ENCODE data around the gene SRC. TPM values are rescaled to one million over a fixed set of nuclear protein-coding genes. Genes with fewer than 3 reads are reported as not detected.
"Not testable (repeated sequence)": the region's sequence is repeated elsewhere in the genome, so short reads cannot be mapped to it uniquely, and the experiment has no call there.

SRC gene
- total RNA-seq, 4 donors from 2014 or later, result 17.1 to 23.7 (median 17.8) TPM

- H3K27me3 ChIP-seq, result no peaks in the 10 kb centered on the region
- DNase-seq, result no peak
- no peak overlapping the region for H3K27ac ChIP-seq
- no peak overlapping the region for H3K4me3 ChIP-seq (replicated peaks in 1 of 3)
- no peaks in the 10 kb centered on the region for H3K9me3 ChIP-seq
- intact Hi-C loops (cut with DNase I), result no loop called here
- H3K4me1 ChIP-seq, result no peaks in the 10 kb centered on the region
- 71 to 74% methylated on average over 15 of the region's 15 CpGs for WGBS, 2 donors
- no peak for TF ChIP-seq POLR2A (IDR thresholded peaks at IDR 0.05)
- no peak for TF ChIP-seq CTCF (IDR thresholded peaks at IDR 0.05)
- no peaks in the 10 kb centered on the region for H3K36me3 ChIP-seq
Observed at GRCh38 chr20:37335642-37336368, 10.1 kb upstream of the SRC start.

- TF ChIP-seq CTCF (IDR thresholded peaks at IDR 0.05) (no peak), POLR2A (IDR thresholded peaks at IDR 0.05) (no peak)
- intact Hi-C loops (cut with DNase I), result no loop called here
- WGBS, 2 donors, result 48 to 56% methylated on average over 10 to 11 of the region's 11 CpGs
- H3K27ac ChIP-seq, result no peak overlapping the region
- no peaks in the 10 kb centered on the region for H3K9me3 ChIP-seq
- H3K4me3 ChIP-seq (replicated peaks in 1 of 3), result no peak overlapping the region
- no peaks in the 10 kb centered on the region for H3K36me3 ChIP-seq
- no peak for DNase-seq
- no peaks in the 10 kb centered on the region for H3K27me3 ChIP-seq
- no peaks in the 10 kb centered on the region for H3K4me1 ChIP-seq
Observed at GRCh38 chr20:37336369-37337207, 9.4 kb upstream of the SRC start.

GRCh38 chr20:37337208-37337991 lies 8.5 kb upstream of the SRC start:
- Histone ChIP-seq H3K27me3 (no peaks in the 10 kb centered on the region), H3K9me3 (no peaks in the 10 kb centered on the region), H3K36me3 (no peaks in the 10 kb centered on the region), H3K4me3 (replicated peaks in 1 of 3) (no peak overlapping the region), H3K4me1 (no peaks in the 10 kb centered on the region), H3K27ac (no peak overlapping the region)
- intact Hi-C loops (cut with DNase I), result no loop called here
- 75% methylated on average over 8 of the region's 8 CpGs for WGBS, 2 donors
- TF ChIP-seq POLR2A (IDR thresholded peaks at IDR 0.05), result no peak
- TF ChIP-seq CTCF (IDR thresholded peaks at IDR 0.05), result no peak
- no peak for DNase-seq

- intact Hi-C loops (cut with DNase I); H3K27ac ChIP-seq; H3K27me3 ChIP-seq; H3K4me1 ChIP-seq; H3K4me3 ChIP-seq (replicated peaks in 1 of 3); H3K9me3 ChIP-seq; H3K36me3 ChIP-seq; DNase-seq: not testable (repeated sequence)
- WGBS, 2 donors, result 92 to 94% methylated on average over 8 of the region's 8 CpGs
Observed at GRCh38 chr20:37338380-37338779, 7.6 kb upstream of the SRC start.

- H3K27me3 ChIP-seq, result no peaks in the 10 kb centered on the region
- H3K9me3 ChIP-seq, result no peaks in the 10 kb centered on the region
- no peak overlapping the region for H3K4me3 ChIP-seq (replicated peaks in 1 of 3)
- intact Hi-C loops (cut with DNase I), result no loop called here
- WGBS, 2 donors, result 69 to 74% methylated on average over 4 of the region's 4 CpGs
- TF ChIP-seq POLR2A (IDR thresholded peaks at IDR 0.05) (no peak), CTCF (IDR thresholded peaks at IDR 0.05) (no peak)
- no peak overlapping the region for H3K27ac ChIP-seq
- H3K4me1 ChIP-seq, result peaks cover 0 to 8% of the 10 kb centered on the region in 2 donors
- DNase-seq, result no peak
- H3K36me3 ChIP-seq, result no peaks in the 10 kb centered on the region
Observed at GRCh38 chr20:37339208-37339607, 6.7 kb upstream of the SRC start.

GRCh38 chr20:37339764-37340109 lies 6.2 kb upstream of the SRC start:
- H3K27me3 ChIP-seq; H3K4me3 ChIP-seq (replicated peaks in 1 of 3); intact Hi-C loops (cut with DNase I); H3K9me3 ChIP-seq; H3K27ac ChIP-seq; DNase-seq; H3K36me3 ChIP-seq; H3K4me1 ChIP-seq: not testable (repeated sequence)
- WGBS, 2 donors, result 87 to 98% methylated on average over 7 of the region's 7 CpGs

Data from thyroid gland (tissue), 4 donors.